OCI-LY7 (cell line): Measurements from ENCODE around the gene MTMR10. TPM values are rescaled to one million over a fixed set of nuclear protein-coding genes. Genes with fewer than 3 reads are reported as not detected.

ENCODE experiments used
- BruUV-seq: library from RNA; stranded (reverse); fragments of 400-500 nt; replicated peaks from 2 replicates; lab custom pipeline; 2021; lab: Mats Ljungman, UMichigan
- CTCF ChIA-PET: fragments of 300-600 bp; sonication (Branson Sonifier 250); formaldehyde crosslinking; loops from one replicate; lab custom pipeline; 2022; ENCODE audit warnings: antibody characterized with exemption; ENCODE audit not compliant: unreplicated experiment; lab: Charles Lee
- POLR2A ChIA-PET: fragments of 300-600 bp; sonication (Branson Sonifier 250); formaldehyde crosslinking; loops from one replicate; lab custom pipeline; 2022; ENCODE audit warnings: antibody characterized with exemption; lab: Charles Lee
- DNase-seq: peaks from one replicate; pipeline ENCODE4 v3.0.0-alpha.2; 2015; ENCODE audit warnings: low spot score
- H2AFZ ChIP-seq: fragments of 200-600 bp; sonication (generic), shearing (Covaris generic); 2 replicates; pipeline ENCODE4 v1.6.1; 2014; ENCODE audit warnings: mild to moderate bottlenecking, antibody characterized with exemption, low read length, moderate library complexity
- H3K27ac ChIP-seq: fragments of 200-600 bp; sonication (generic); 2 replicates; pipeline ENCODE4 v1.5.1; 2014; ENCODE audit warnings: mixed run types, low read depth, mild to moderate bottlenecking, moderate library complexity, low read length, inconsistent platforms; ENCODE audit not compliant: poor library complexity, severe bottlenecking
- H3K36me3 ChIP-seq: fragments of 200-600 bp; sonication (generic); 2 replicates; pipeline ENCODE4 v1.6.1; 2014; ENCODE audit warnings: mild to moderate bottlenecking, antibody characterized with exemption, low read length, moderate library complexity, mixed read lengths; ENCODE audit not compliant: insufficient read depth
- H3K4me1 ChIP-seq: fragments of 200-600 bp; sonication (generic); 2 replicates; pipeline ENCODE4 v1.5.1; 2014; ENCODE audit warnings: mild to moderate bottlenecking, low read length; ENCODE audit not compliant: insufficient read depth, poor library complexity, severe bottlenecking
- H3K4me2 ChIP-seq: fragments of 200-600 bp; sonication (generic); 2 replicates; pipeline ENCODE4 v1.6.1; 2014; ENCODE audit warnings: mild to moderate bottlenecking, low read length
- H3K4me3 ChIP-seq: fragments of 200-600 bp; sonication (generic); 2 replicates; pipeline ENCODE4 v1.5.1; 2014; ENCODE audit warnings: mild to moderate bottlenecking, low read depth, low read length; ENCODE audit not compliant: poor library complexity, severe bottlenecking
- H3K79me2 ChIP-seq: fragments of 200-600 bp; sonication (generic); 2 replicates; pipeline ENCODE4 v1.6.1; 2016; ENCODE audit warnings: low read depth, mild to moderate bottlenecking, low read length, moderate library complexity, mixed read lengths; ENCODE audit not compliant: insufficient read depth
- H3K9me2 ChIP-seq: fragments of 200-600 bp; sonication (generic); 2 replicates; pipeline ENCODE4 v1.6.1; 2016; ENCODE audit warnings: mild to moderate bottlenecking, low read length, mixed read lengths; ENCODE audit not compliant: insufficient read depth
- H3K9me3 ChIP-seq: fragments of 200-600 bp; sonication (generic); 2 replicates; pipeline ENCODE4 v1.6.1; 2014; ENCODE audit warnings: mild to moderate bottlenecking, mixed run types, low read length, mixed read lengths
- H4K20me1 ChIP-seq: fragments of 200-600 bp; sonication (generic); 2 replicates; pipeline ENCODE4 v1.6.1; 2014; ENCODE audit warnings: mild to moderate bottlenecking, antibody characterized with exemption, low read length, moderate library complexity, mixed read lengths; ENCODE audit not compliant: insufficient read depth
- EZH2phosphoT487 ChIP-seq: fragments of 200-600 bp; sonication (generic); IDR thresholded peaks from 2 replicates; pipeline ENCODE4 v1.6.1; 2018; ENCODE audit warnings: low read depth, borderline replicate concordance, mild to moderate bottlenecking, mixed run types, antibody characterized with exemption, low read length, moderate library complexity, mixed read lengths
- intact Hi-C: fragments of 100-400 bp; cut with micrococcal nuclease; formaldehyde crosslinking; loops from one replicate; pipeline ENCODE4 v1.10.0; 2022; ENCODE audit not compliant: unreplicated experiment
- total RNA-seq, 2 experiments: library from RNA; depleted of rRNA in 1 of 2; stranded (reverse); fragments of >200 nt in 1 of 2; shearing (Covaris generic) in 1 of 2; gene quantifications; 2 replicates each; pipeline ENCODE4 v1.2.3, GENCODE V29; 2014 to 2022
- TF ChIP-seq, protein P1 (sequence below): fragments of 200-600 bp; sonication (generic); conservative IDR thresholded peaks from 2 replicates; pipeline ENCODE4 v1.5.1; 2014; ENCODE audit warnings: mild to moderate bottlenecking, antibody characterized with exemption, low read length, moderate library complexity, mixed read lengths

MTMR10 gene
- total RNA-seq, 2 experiments from 2014 or later = 10.5 to 15.4 TPM

DNA sequence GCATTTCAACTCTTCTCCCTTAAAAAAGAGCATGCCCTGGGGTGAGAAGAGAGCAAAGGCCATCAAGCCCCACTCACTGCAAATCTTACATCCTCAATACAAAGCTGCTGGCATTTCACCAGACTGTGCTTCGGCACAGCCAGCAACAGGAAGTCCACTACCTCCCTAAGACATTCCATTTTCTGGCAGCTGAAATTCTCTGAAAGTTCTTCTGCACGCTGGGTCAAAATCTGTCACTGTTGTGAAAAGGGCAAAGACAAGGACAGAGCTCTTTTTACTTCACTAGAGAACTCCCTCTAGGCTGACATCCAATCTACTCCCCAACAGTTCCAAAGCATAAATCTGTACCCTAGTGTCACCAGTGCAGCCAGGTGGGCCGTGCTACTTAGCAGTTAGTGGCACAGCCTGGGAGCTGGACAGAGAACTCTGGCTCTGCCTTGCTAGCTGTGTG, 6.3 kb downstream of the MTMR10 start:
- Histone ChIP-seq H3K4me3 (no peak overlapping the region), H4K20me1 (no peaks in the 10 kb centered on the region), H3K4me2 (peak overlapping the region; percentile 34; the same call in 1 of the 2 replicates)

DNA sequence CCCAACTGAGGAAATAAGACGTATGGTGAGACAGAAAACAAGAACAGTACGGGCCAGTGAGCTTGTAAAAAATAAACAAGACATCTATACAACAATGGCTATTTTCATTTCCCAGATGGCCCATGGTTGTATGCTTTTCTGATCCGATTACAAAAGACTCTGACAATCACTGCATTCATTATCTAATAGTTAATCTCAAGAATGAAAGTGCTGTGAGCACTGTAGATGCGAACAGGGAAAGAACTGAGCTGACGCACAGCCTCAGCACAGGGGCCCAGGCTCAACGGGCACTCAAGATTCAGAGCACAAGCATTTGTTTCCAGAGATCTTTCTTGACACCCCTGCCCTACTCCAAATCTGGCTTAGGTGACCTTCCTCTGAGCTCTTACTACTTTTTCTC, 6.9 kb downstream of the MTMR10 start:
- TF ChIP-seq, protein P1, sequence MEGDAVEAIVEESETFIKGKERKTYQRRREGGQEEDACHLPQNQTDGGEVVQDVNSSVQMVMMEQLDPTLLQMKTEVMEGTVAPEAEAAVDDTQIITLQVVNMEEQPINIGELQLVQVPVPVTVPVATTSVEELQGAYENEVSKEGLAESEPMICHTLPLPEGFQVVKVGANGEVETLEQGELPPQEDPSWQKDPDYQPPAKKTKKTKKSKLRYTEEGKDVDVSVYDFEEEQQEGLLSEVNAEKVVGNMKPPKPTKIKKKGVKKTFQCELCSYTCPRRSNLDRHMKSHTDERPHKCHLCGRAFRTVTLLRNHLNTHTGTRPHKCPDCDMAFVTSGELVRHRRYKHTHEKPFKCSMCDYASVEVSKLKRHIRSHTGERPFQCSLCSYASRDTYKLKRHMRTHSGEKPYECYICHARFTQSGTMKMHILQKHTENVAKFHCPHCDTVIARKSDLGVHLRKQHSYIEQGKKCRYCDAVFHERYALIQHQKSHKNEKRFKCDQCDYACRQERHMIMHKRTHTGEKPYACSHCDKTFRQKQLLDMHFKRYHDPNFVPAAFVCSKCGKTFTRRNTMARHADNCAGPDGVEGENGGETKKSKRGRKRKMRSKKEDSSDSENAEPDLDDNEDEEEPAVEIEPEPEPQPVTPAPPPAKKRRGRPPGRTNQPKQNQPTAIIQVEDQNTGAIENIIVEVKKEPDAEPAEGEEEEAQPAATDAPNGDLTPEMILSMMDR = no peak
- no peak for TF ChIP-seq EZH2phosphoT487
- POLR2A ChIA-PET = interaction anchor here (0.7 to 1.4 kb wide), 6 partner anchors 9 to 45 kb away, joined by 3 to 6 read pairs (median 4); no protein-coding TSS in a partner anchor
- no peak for DNase-seq
- CTCF ChIA-PET = no interaction called here
- Histone ChIP-seq H3K9me3 (no peaks in the 10 kb centered on the region), H3K4me1 (peaks cover 14% of the 10 kb centered on the region), H3K9me2 (no peaks in the 10 kb centered on the region), H3K27ac (no peak overlapping the region), H3K4me3 (no peak overlapping the region), H2AFZ (no peak overlapping the region), H3K79me2 (no peaks in the 10 kb centered on the region), H3K4me2 (peak overlapping the region; percentile 34; the same call in 1 of the 2 replicates), H4K20me1 (no peaks in the 10 kb centered on the region), H3K36me3 (peaks cover 8% of the 10 kb centered on the region)
- intact Hi-C loops = no loop called here
- no TSS peak for BruUV-seq

More for the DNA sequence above, 6.3 kb downstream of the MTMR10 start:
- Histone ChIP-seq H3K79me2 (no peaks in the 10 kb centered on the region), H3K9me2 (no peaks in the 10 kb centered on the region), H3K27ac (no peak overlapping the region), H3K9me3 (no peaks in the 10 kb centered on the region), H3K36me3 (peaks cover 8% of the 10 kb centered on the region), H2AFZ (no peak overlapping the region), H3K4me1 (peaks cover 20% of the 10 kb centered on the region)
- TF ChIP-seq, protein P1 = no peak
- no peak for TF ChIP-seq EZH2phosphoT487
- ChIA-PET POLR2A (interaction anchor here (0.7 to 1.4 kb wide), 6 partner anchors 10 to 45 kb away, joined by 3 to 6 read pairs (median 4); no protein-coding TSS in a partner anchor), CTCF (no interaction called here)
- no TSS peak for BruUV-seq
- DNase-seq = peak; percentile 10
- intact Hi-C loops = no loop called here

DNA sequence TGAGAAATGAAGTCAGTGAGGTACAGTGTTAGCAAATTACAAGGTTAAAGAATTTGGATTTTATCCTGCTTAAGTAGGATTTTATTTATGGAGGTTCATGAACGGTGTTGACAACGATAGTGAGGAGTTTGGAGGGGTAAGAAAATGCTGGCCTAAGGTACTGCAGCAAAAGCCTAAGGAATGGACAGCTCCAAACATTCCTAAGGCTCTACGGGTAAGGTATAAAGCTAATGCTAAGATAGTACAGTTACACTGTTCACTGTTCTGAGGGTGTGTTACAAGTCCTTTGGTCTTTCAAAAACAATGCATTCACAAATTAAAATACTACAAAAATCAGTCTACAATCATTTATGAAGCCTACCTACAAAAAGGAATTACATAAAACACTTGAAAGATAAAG, 7.3 kb downstream of the MTMR10 start:
- ChIA-PET CTCF (no interaction called here), POLR2A (interaction anchor here (1.3 kb wide), 2 partner anchors 15 to 46 kb away, joined by 4 to 5 read pairs; no protein-coding TSS in a partner anchor)
- TF ChIP-seq, protein P1 = no peak
- no peak for TF ChIP-seq EZH2phosphoT487
- intact Hi-C loops = no loop called here
- no TSS peak for BruUV-seq
- no peaks in the 10 kb centered on the region for H4K20me1 ChIP-seq
- H3K79me2 ChIP-seq = no peaks in the 10 kb centered on the region
- peak overlapping the region; percentile 34; the same call in 1 of the 2 replicates for H3K4me2 ChIP-seq
- H3K4me3 ChIP-seq = no peak overlapping the region
- no peak overlapping the region for H2AFZ ChIP-seq
- peaks cover 14% of the 10 kb centered on the region for H3K4me1 ChIP-seq
- no peaks in the 10 kb centered on the region for H3K9me2 ChIP-seq
- no peak overlapping the region for H3K27ac ChIP-seq
- peaks cover 8% of the 10 kb centered on the region for H3K36me3 ChIP-seq
- H3K9me3 ChIP-seq = no peaks in the 10 kb centered on the region
- no peak for DNase-seq
